IPS-20b (cell line): Measurements from ENCODE around the gene SLC5A6.

Source experiments
- H3K27ac ChIP-seq: one replicate; pipeline ENCODE4 v1.5.1; 2013; ENCODE audit warnings: low read length
- H3K27me3 ChIP-seq: 2 replicates; pipeline ENCODE4 v1.6.1; 2013; ENCODE audit warnings: mild to moderate bottlenecking, low read length, inconsistent platforms; ENCODE audit not compliant: insufficient read depth
- H3K36me3 ChIP-seq: 2 replicates; pipeline ENCODE4 v1.6.1; 2013; ENCODE audit warnings: low read depth, mild to moderate bottlenecking, inconsistent platforms, low read length, moderate library complexity; ENCODE audit not compliant: insufficient read depth
- H3K4me1 ChIP-seq: 2 replicates; pipeline ENCODE4 v1.6.1; 2013; ENCODE audit warnings: mild to moderate bottlenecking, control low read depth, inconsistent platforms, low read length, moderate library complexity; ENCODE audit not compliant: insufficient read depth
- H3K4me3 ChIP-seq: 2 replicates; pipeline ENCODE4 v1.5.1; 2013; ENCODE audit warnings: mild to moderate bottlenecking, low read length, inconsistent platforms
- H3K9ac ChIP-seq: 2 replicates; pipeline ENCODE4 v1.6.1; 2013; ENCODE audit warnings: low read depth, mild to moderate bottlenecking, inconsistent platforms, low read length, moderate library complexity
- H3K9me3 ChIP-seq: 2 replicates; pipeline ENCODE4 v1.6.1; 2013; ENCODE audit warnings: mild to moderate bottlenecking, low read depth, low read length, inconsistent platforms; ENCODE audit not compliant: insufficient read depth

The SLC5A6 gene

DNA sequence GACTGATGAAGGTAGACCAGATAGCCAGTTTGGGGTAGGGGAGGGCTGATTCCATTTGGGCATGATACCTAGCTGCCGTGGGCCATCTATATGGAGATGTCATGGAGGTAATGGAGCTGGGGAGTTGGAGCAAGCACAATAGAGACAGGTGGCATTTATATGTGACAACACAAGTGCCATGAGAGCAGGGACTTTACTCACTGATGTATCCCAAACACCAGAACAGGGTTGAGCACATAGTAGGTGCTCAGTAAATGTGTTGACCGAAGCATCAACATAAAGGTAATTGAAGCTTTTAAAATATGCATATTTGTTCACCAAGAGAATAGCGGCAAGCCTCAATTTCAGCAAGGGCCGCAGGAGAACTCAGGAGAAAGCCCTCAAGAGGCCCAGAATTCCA is 35.8 kb upstream of the SLC5A6 start:
- no peak overlapping the region for H3K9ac ChIP-seq
- H3K4me3 ChIP-seq = no peak overlapping the region
- no peak overlapping the region for H3K27ac ChIP-seq
- peaks cover 26% of the 10 kb centered on the region for H3K36me3 ChIP-seq
- H3K4me1 ChIP-seq = peaks cover 3% of the 10 kb centered on the region; the same call in 1 of the 2 replicates
- peaks cover 19% of the 10 kb centered on the region for H3K27me3 ChIP-seq
- no peaks in the 10 kb centered on the region for H3K9me3 ChIP-seq

DNA sequence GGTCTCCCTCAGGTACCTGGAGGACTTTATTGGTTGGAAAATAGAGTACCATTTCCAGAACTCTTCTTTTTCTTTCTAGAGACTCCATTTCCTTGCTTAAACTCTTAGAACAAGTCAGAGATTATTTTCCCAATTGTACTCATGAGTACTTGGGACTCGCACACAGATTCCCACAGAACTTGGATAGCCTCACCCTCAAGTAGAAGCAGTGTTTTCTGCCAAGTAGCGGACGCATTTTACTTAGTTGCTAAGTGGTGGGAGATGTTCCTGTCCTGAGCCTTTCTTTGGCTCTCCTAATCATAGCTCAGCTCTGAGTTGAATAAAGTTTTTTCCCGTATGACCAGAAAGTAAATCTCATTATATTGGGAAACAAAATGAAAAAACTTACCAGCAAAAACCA is 33.6 kb upstream of the SLC5A6 start:
- peaks cover 4% of the 10 kb centered on the region; the same call in 1 of the 2 replicates for H3K27me3 ChIP-seq
- no peak overlapping the region for H3K4me3 ChIP-seq
- H3K36me3 ChIP-seq = peaks cover 49% of the 10 kb centered on the region
- H3K9me3 ChIP-seq = no peaks in the 10 kb centered on the region
- H3K27ac ChIP-seq = no peak overlapping the region
- H3K9ac ChIP-seq = no peak overlapping the region
- peaks cover 3% of the 10 kb centered on the region; the same call in 1 of the 2 replicates for H3K4me1 ChIP-seq

DNA sequence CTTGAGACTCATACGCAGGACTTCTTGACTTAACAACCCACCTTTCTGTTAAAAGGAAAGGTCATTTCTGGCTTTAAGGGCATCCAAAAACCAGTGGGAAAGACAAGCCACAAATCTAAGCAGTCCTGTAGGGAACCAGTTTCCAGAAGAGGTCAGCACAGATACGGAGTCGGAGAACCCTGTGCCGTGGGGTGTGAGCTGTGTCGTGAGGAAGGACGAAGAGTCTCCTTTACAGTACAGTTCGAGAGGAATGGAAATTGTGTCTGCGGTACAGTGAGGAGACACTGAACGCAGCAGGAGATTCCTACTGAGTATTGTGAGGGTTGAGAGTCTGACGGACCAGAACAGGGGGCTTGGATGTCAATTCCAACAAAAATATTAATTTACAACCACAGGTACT is 33.0 kb upstream of the SLC5A6 start:
- H3K9me3 ChIP-seq = no peaks in the 10 kb centered on the region
- H3K4me3 ChIP-seq = no peak overlapping the region
- H3K27me3 ChIP-seq = no peaks in the 10 kb centered on the region
- no peaks in the 10 kb centered on the region for H3K4me1 ChIP-seq
- H3K27ac ChIP-seq = no peak overlapping the region
- peaks cover 54% of the 10 kb centered on the region for H3K36me3 ChIP-seq
- no peak overlapping the region for H3K9ac ChIP-seq

DNA sequence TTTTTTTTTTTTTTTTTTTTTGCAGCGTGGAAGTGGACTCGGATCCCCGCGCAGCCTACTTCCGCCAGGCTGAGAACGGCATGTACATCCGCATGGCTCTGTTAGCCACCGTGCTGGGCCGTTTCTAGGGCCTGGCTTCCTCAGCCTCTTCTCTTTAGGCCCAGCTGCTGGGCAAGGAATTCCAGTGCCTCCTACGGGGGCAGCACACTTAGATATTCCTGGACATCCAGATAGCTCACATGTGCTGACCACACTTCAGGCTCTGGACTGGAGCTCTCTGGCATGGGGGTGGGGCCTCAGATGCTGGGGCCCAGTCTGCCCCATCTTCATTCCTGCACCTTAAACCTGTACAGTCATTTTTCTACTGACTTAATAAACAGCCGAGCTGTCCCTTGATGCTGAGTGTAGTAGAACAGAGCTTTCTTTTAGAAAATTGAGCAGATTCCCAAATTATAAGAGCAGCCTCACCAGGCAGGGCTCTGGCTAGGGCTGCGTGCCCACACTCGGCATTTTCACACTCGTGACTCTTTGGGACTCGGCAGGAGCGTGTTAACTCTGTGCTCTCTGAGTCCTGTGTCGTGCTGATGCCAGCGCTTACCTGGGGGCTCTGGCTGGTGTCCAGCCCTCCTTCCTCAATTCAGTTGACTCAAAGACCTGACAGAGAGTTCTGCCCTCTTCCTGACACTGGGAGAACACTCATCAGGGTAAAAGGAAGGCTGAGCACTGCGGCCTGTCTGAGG is 31.5 kb upstream of the SLC5A6 start:
- no peak overlapping the region for H3K27ac ChIP-seq
- no peak overlapping the region for H3K4me3 ChIP-seq
- peaks cover 70% of the 10 kb centered on the region for H3K36me3 ChIP-seq
- H3K27me3 ChIP-seq = no peaks in the 10 kb centered on the region
- H3K9me3 ChIP-seq = no peaks in the 10 kb centered on the region
- no peaks in the 10 kb centered on the region for H3K4me1 ChIP-seq
- no peak overlapping the region for H3K9ac ChIP-seq

DNA sequence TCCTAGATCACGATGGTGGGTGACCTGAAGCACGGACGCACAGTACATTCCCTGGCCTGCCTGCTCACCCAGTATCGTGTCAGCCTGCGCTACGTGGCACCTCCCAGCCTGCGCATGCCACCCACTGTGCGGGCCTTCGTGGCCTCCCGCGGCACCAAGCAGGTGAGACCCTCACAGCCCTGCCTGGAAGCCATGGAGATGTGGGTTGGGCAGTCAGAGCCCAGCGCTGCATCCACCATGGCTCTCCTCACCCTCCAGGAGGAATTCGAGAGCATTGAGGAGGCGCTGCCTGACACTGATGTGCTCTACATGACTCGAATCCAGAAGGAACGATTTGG is 30.5 kb upstream of the SLC5A6 start:
- no peak overlapping the region for H3K27ac ChIP-seq
- no peaks in the 10 kb centered on the region for H3K4me1 ChIP-seq
- H3K36me3 ChIP-seq = peaks cover 79% of the 10 kb centered on the region
- H3K4me3 ChIP-seq = no peak overlapping the region
- no peak overlapping the region for H3K9ac ChIP-seq
- H3K27me3 ChIP-seq = no peaks in the 10 kb centered on the region
- no peaks in the 10 kb centered on the region for H3K9me3 ChIP-seq

DNA sequence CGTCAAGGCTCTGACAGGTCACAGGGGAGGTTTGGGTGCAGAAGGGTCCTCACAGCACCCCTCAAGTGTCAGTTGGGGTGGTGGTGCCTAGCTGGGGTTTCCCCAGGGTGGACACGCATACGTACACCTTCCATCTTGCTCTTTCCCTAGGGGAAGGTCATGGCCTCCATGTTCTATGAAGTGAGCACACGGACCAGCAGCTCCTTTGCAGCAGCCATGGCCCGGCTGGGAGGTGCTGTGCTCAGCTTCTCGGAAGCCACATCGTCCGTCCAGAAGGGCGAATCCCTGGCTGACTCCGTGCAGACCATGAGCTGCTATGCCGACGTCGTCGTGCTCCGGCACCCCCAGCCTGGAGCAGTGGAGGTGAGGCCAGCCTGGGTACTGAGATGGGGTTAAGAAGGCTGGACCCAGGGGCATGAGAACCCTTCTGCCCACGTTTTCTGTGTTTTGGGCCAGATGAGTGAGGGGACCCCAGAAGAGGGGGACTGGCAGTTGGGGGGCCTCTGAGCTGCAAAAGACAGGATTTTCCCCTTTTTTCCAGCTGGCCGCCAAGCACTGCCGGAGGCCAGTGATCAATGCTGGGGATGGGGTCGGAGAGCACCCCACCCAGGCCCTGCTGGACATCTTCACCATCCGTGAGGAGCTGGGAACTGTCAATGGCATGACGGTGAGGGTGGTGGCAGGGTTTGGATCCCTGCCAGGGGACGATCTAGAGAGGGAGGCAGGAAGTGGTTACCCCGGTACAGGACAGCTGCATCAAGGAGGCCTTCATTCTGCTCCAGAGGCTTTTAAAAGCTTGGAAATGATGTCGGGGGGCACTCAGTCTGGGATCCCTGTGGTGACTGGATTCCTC is 29.9 kb upstream of the SLC5A6 start:
- Histone ChIP-seq H3K9ac (no peak overlapping the region), H3K9me3 (no peaks in the 10 kb centered on the region), H3K27me3 (no peaks in the 10 kb centered on the region), H3K4me1 (no peaks in the 10 kb centered on the region), H3K36me3 (peaks cover 85% of the 10 kb centered on the region), H3K27ac (no peak overlapping the region), H3K4me3 (no peak overlapping the region)

DNA sequence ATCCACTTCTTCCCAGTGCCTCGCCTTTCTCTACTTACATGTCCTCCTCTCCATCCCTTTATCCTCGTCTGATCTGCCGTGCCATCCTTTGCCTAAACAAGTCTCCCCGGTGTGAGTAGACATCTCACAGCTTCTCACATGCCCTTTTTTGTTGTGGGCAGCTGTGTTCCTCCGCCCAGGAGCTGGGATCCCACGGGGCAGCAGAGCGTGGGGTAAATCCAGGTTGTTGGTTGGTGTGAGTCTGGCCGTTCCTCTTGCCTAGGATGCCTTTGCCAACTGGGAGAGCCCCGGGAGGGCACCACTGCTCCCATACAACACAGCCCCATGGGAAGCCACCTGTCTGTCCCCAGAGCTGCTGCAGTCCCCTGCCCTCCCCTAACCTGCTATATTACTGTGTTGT is 28.3 kb upstream of the SLC5A6 start:
- Histone ChIP-seq H3K9me3 (no peaks in the 10 kb centered on the region), H3K27ac (no peak overlapping the region), H3K36me3 (peaks cover 98% of the 10 kb centered on the region), H3K4me1 (no peaks in the 10 kb centered on the region), H3K9ac (no peak overlapping the region), H3K4me3 (no peak overlapping the region), H3K27me3 (no peaks in the 10 kb centered on the region)

DNA sequence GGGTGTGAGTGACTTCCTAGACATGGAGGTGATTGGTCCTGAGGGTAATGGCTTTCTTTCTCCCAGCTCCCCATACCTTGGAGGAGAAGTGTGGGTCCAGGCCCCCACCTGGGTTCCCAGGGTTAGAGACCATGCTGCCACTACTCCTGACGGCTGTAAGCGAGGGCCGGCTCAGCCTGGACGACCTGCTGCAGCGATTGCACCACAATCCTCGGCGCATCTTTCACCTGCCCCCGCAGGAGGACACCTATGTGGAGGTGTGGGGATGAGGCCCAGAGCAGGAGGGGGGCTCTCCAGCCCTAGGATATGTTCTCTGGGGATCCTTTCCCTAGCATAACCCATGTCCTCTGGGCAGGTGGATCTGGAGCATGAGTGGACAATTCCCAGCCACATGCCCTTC is 26.9 kb upstream of the SLC5A6 start:
- Histone ChIP-seq H3K4me3 (no peak overlapping the region), H3K9ac (no peak overlapping the region), H3K27ac (no peak overlapping the region), H3K36me3 (peaks cover 100% of the 10 kb centered on the region), H3K27me3 (no peaks in the 10 kb centered on the region), H3K9me3 (no peaks in the 10 kb centered on the region), H3K4me1 (no peaks in the 10 kb centered on the region)

DNA sequence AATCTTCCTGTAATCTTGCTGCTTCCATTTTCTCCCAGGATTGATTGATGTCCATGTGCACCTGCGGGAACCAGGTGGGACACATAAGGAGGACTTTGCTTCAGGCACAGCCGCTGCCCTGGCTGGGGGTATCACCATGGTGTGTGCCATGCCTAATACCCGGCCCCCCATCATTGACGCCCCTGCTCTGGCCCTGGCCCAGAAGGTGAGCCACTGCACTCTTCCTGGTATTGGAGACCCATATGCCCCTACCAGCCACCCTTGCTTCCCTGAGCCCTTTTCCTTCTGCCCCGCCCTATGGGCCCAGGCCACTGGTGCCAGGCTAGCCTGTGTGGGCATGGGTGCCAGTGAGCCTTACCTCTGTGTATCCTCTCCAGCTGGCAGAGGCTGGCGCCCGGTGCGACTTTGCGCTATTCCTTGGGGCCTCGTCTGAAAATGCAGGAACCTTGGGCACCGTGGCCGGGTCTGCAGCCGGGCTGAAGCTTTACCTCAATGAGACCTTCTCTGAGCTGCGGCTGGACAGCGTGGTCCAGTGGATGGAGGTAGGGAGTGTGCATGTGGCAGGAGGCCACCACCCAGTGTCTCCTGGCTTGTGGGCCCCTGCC is 25.4 kb upstream of the SLC5A6 start:
- no peak overlapping the region for H3K27ac ChIP-seq
- H3K27me3 ChIP-seq = no peaks in the 10 kb centered on the region
- no peaks in the 10 kb centered on the region for H3K4me1 ChIP-seq
- H3K36me3 ChIP-seq = peaks cover 100% of the 10 kb centered on the region
- H3K4me3 ChIP-seq = no peak overlapping the region
- no peak overlapping the region for H3K9ac ChIP-seq
- no peaks in the 10 kb centered on the region for H3K9me3 ChIP-seq

DNA sequence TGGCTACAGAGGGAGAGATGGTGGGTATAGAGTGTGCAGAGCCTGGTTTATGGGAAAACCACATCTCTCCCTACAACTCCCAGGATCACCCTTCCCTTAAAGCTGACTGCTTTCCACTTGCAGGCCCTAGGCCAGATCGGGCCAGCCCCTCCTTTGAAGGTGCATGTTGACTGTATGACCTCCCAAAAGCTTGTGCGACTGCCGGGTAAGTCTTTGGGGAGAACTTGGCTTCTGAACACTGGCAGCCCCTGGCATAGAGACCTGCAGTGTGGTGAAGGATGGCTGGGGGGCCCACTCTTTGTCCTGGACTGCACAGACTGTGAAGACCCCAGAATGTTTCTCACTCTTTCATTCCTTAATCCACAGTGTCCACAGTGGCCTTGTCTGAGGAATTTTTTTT is 24.6 kb upstream of the SLC5A6 start:
- Histone ChIP-seq H3K4me1 (no peaks in the 10 kb centered on the region), H3K27ac (no peak overlapping the region), H3K4me3 (no peak overlapping the region), H3K36me3 (peaks cover 100% of the 10 kb centered on the region), H3K9ac (no peak overlapping the region), H3K9me3 (no peaks in the 10 kb centered on the region), H3K27me3 (no peaks in the 10 kb centered on the region)

DNA sequence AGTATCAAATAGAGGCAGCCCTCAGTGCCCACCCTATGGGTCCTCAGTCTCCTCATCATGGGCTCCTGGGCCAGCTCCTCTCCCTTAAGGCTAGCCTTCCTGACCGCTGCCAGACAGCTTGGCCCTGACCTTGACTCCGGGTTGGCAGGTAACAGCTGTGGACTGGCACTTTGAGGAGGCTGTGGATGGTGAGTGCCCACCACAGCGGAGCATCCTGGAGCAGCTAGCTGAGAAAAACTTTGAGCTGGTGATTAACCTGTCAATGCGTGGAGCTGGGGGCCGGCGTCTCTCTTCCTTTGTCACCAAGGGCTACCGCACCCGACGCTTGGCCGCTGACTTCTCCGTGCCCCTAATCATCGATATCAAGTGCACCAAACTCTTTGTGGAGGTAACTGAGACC is 24.1 kb upstream of the SLC5A6 start:
- H3K4me3 ChIP-seq = no peak overlapping the region
- H3K27me3 ChIP-seq = no peaks in the 10 kb centered on the region
- no peaks in the 10 kb centered on the region for H3K4me1 ChIP-seq
- no peaks in the 10 kb centered on the region for H3K9me3 ChIP-seq
- no peak overlapping the region for H3K9ac ChIP-seq
- H3K36me3 ChIP-seq = peaks cover 100% of the 10 kb centered on the region
- no peak overlapping the region for H3K27ac ChIP-seq

DNA sequence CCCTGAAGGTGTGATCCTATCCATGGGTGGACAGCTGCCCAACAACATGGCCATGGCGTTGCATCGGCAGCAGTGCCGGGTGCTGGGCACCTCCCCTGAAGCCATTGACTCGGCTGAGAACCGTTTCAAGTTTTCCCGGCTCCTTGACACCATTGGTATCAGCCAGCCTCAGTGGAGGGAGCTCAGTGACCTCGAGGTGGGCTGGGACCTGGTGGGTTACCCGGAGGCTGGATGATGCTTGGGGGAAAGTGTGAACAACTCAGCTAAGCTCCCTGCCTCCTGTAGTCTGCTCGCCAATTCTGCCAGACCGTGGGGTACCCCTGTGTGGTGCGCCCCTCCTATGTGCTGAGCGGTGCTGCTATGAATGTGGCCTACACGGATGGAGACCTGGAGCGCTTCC is 21.3 kb upstream of the SLC5A6 start:
- Histone ChIP-seq H3K27me3 (no peaks in the 10 kb centered on the region), H3K36me3 (peaks cover 98% of the 10 kb centered on the region), H3K9ac (no peak overlapping the region), H3K4me1 (no peaks in the 10 kb centered on the region), H3K9me3 (no peaks in the 10 kb centered on the region), H3K4me3 (no peak overlapping the region), H3K27ac (no peak overlapping the region)
